Fibroblast of pulmonary artery (primary cell): ENCODE measurements around the gene ERVW-1.

Experiments used
- DNase-seq: peaks from one replicate; pipeline ENCODE4 v3.0.0-alpha.2; 2010; ENCODE audit warnings: low read depth
- H3K4me3 ChIP-seq: replicated peaks from 2 replicates; pipeline ENCODE4 v1.5.1; 2011; ENCODE audit warnings: low read depth, mild to moderate bottlenecking, control low read depth, low read length, moderate library complexity
- CTCF ChIP-seq: IDR thresholded peaks from 2 replicates; pipeline ENCODE4 v1.5.1; 2011; ENCODE audit warnings: mild to moderate bottlenecking, control low read depth, low read length, inconsistent platforms; ENCODE audit errors: missing control alignments

The ERVW-1 gene

GRCh38 chr7:92421676-92422435 lies 55.9 kb downstream of the ERVW-1 start:
- DNase-seq = peak; percentile 17
- no peak overlapping the region for H3K4me3 ChIP-seq
- TF ChIP-seq CTCF = no peak
